K562 (cell line): ENCODE measurements around the gene PADI1. TPM values are rescaled to one million over a fixed set of nuclear protein-coding genes. Genes with fewer than 3 reads are reported as not detected.

Experiments
- CCAR2 ChIP-seq: fragments of 200-400 bp; formaldehyde crosslinking; IDR thresholded peaks from 2 replicates; pipeline ENCODE4 v1.6.1; 2017; ENCODE audit warnings: mild to moderate bottlenecking, low read depth, low read length
- CEBPB ChIP-seq: fragments of 450-650 bp; IDR thresholded peaks from 2 replicates; pipeline ENCODE4 v1.6.1; 2016; ENCODE audit warnings: missing genetic modification characterization, missing compliant biosample characterization
- E2F1 ChIP-seq: sonication (generic); formaldehyde crosslinking; IDR thresholded peaks from 2 replicates; pipeline ENCODE4 v1.8.1; 2023; ENCODE audit warnings: mild to moderate bottlenecking, missing genetic modification reagents, moderate library complexity
- FIP1L1 ChIP-seq: fragments of 200-400 bp; formaldehyde crosslinking; IDR thresholded peaks from 2 replicates; pipeline ENCODE4 v1.6.1; 2018; ENCODE audit warnings: mild to moderate bottlenecking, low read depth, low read length; ENCODE audit not compliant: poor library complexity, severe bottlenecking
- HNRNPLL ChIP-seq: fragments of 200-400 bp; formaldehyde crosslinking; IDR thresholded peaks from 2 replicates; pipeline ENCODE4 v1.6.1; 2017; ENCODE audit warnings: low read length, low read depth, mild to moderate bottlenecking; ENCODE audit not compliant: poor library complexity, severe bottlenecking
- JUND ChIP-seq, 2 experiments: IDR thresholded peaks; 2 replicates in 1 of 2; 3 replicates in 1 of 2; pipeline ENCODE4 v1.6.1; 2011; ENCODE audit warnings: borderline replicate concordance in 2 of 2, low read depth in 2 of 2, low read length in 2 of 2, improper control_type of control experiment in 1 of 2, missing biosample characterization in 1 of 2, missing genetic modification characterization in 1 of 2, missing genetic modification reagents in 1 of 2
- NFRKB ChIP-seq: fragments of 450-650 bp; IDR thresholded peaks from 2 replicates; pipeline ENCODE4 v1.6.1; 2016; ENCODE audit warnings: low read depth
- NR0B1 ChIP-seq: fragments of 450-650 bp; IDR thresholded peaks from one replicate; pipeline ENCODE4 v1.6.1; 2018; ENCODE audit warnings: mild to moderate bottlenecking, moderate library complexity; ENCODE audit not compliant: partially characterized antibody
- SOX6 ChIP-seq: fragments of 450-650 bp; IDR thresholded peaks from 2 replicates; pipeline ENCODE4 v1.6.1; 2014; ENCODE audit warnings: mild to moderate bottlenecking
- ZNF263 ChIP-seq: sonication (generic); formaldehyde crosslinking; IDR thresholded peaks from 2 replicates; pipeline ENCODE4 v1.8.0; 2022; ENCODE audit warnings: mild to moderate bottlenecking, missing genetic modification reagents, borderline replicate concordance
- ZNF436 ChIP-seq: fragments of 250-450, 450-650 bp; sonication (Bioruptor Pico); formaldehyde crosslinking; IDR thresholded peaks from 2 replicates; pipeline ENCODE4 v1.7.0; 2020; ENCODE audit warnings: mild to moderate bottlenecking
- ZNF830 ChIP-seq: fragments of 250-450 bp; sonication (Bioruptor Pico); IDR thresholded peaks from 2 replicates; pipeline ENCODE4 v1.5.0; 2021; ENCODE audit warnings: mild to moderate bottlenecking
- polyA plus RNA-seq, 8 experiments: library from polyadenylated mRNA; depleted of rRNA in 4 of 8; stranded (reverse) in 5 of 8; unstranded in 3 of 8; fragments of >200 nt; fragmentation: Nextera tagmentation in 2 of 8; fragmentation: Illumina TruSeq in 1 of 8; extraction: Ambion mirVana in 2 of 8; extraction: Trizol in 1 of 8; gene quantifications; 2 replicates each; pipeline versions ENCODE4 v1.2.1 to v1.2.3, GENCODE V29; 2011 to 2014; ENCODE audit warnings: inconsistent platforms in 1 of 8, missing spikeins in 1 of 8
- total RNA-seq, 7 experiments: library from RNA; depleted of rRNA in 6 of 7; stranded (reverse); fragments of >200 nt in 6 of 7; fragmentation: Illumina TruSeq in 2 of 7; extraction: Trizol in 2 of 7; gene quantifications; 2 replicates each; pipeline versions ENCODE4 v1.2.1 to v1.2.3, GENCODE V29; 2011 to 2021; ENCODE audit warnings: low replicate concordance in 1 of 7
- TF ChIP-seq, protein P1 (sequence below): sonication (generic); formaldehyde crosslinking; IDR thresholded peaks from 2 replicates; pipeline ENCODE4 v1.8.0; 2022; ENCODE audit warnings: mild to moderate bottlenecking, missing genetic modification reagents

The PADI1 gene
- total and polyA plus RNA-seq, 9 of the 15 experiments (the other 6 are each of a cell fraction or from before 2014, with no cell fraction given): not detected

DNA sequence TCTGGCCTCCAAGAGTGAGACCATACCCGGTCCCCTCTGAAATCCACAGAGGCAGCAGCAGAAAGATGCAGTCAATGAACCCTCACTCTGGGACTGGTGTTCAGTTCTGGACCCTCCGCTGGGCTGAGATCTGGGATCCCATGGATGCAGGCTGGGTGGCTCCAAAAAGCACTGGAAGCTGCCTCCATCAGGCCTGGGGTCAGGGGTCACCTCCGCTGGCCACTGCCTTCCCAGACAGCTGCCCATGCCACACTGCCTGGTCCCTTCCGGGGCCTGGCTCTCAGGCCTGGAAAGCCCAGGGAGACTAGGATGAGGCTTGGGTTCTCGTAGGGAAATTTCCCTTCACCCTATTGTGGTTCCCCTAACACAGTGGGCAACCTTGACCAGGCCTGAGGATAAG is 81.7 kb downstream of the PADI1 start (continued):
- TF ChIP-seq NR0B1 (no peak), HNRNPLL (no peak), CCAR2 (no peak), E2F1 (CRISPR knock-in tag) (no peak), JUND (IDR thresholded peaks at IDR 0.05; ENCODE audit: borderline replicate concordance, low read depth, low read length) (no peak), JUND (tag; IDR thresholded peaks at IDR 0.05; ENCODE audit: borderline replicate concordance, low read depth, low read length) (no peak), CEBPB (no peak), NFRKB (no peak), FIP1L1 (no peak), ZNF436 (CRISPR knock-in tag) (no peak), ZNF263 (CRISPR knock-in tag) (no peak), ZNF830 (no peak), SOX6 (no peak)
- TF ChIP-seq, protein P1, sequence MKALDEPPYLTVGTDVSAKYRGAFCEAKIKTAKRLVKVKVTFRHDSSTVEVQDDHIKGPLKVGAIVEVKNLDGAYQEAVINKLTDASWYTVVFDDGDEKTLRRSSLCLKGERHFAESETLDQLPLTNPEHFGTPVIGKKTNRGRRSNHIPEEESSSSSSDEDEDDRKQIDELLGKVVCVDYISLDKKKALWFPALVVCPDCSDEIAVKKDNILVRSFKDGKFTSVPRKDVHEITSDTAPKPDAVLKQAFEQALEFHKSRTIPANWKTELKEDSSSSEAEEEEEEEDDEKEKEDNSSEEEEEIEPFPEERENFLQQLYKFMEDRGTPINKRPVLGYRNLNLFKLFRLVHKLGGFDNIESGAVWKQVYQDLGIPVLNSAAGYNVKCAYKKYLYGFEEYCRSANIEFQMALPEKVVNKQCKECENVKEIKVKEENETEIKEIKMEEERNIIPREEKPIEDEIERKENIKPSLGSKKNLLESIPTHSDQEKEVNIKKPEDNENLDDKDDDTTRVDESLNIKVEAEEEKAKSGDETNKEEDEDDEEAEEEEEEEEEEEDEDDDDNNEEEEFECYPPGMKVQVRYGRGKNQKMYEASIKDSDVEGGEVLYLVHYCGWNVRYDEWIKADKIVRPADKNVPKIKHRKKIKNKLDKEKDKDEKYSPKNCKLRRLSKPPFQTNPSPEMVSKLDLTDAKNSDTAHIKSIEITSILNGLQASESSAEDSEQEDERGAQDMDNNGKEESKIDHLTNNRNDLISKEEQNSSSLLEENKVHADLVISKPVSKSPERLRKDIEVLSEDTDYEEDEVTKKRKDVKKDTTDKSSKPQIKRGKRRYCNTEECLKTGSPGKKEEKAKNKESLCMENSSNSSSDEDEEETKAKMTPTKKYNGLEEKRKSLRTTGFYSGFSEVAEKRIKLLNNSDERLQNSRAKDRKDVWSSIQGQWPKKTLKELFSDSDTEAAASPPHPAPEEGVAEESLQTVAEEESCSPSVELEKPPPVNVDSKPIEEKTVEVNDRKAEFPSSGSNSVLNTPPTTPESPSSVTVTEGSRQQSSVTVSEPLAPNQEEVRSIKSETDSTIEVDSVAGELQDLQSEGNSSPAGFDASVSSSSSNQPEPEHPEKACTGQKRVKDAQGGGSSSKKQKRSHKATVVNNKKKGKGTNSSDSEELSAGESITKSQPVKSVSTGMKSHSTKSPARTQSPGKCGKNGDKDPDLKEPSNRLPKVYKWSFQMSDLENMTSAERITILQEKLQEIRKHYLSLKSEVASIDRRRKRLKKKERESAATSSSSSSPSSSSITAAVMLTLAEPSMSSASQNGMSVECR (CRISPR knock-in tag): no peak
